Activated CD8-positive, alpha-beta memory T cell treated with anti-CD3 and anti-CD28 coated beads for 1 hour (primary cell): ENCODE measurements around the gene NFIB.

Source experiments
- DNase-seq, 2 donors: peaks; one replicate each; pipeline ENCODE4 v3.0.0-alpha.2; 2020; ENCODE audit warnings: low read depth in 1 of 2; ENCODE audit errors: extremely low read depth in 1 of 2

Gene NFIB

GRCh38 chr9:14158916-14159315 lies 155.0 kb downstream of the NFIB start:
- no peak for DNase-seq

GRCh38 chr9:14158136-14158813 lies 155.7 kb downstream of the NFIB start:
- no peak for DNase-seq

GRCh38 chr9:14157191-14157590 lies 156.8 kb downstream of the NFIB start:
- DNase-seq = no peak

- no peak for DNase-seq
These were observed 157.9 kb downstream of the NFIB start for GRCh38 chr9:14156046-14156445.

GRCh38 chr9:14155237-14155636 lies 158.7 kb downstream of the NFIB start:
- no peak for DNase-seq

GRCh38 chr9:14153310-14153720 lies 160.6 kb downstream of the NFIB start:
- no peak for DNase-seq

- no peak for DNase-seq
These were observed 162.5 kb downstream of the NFIB start for GRCh38 chr9:14151451-14151850.

GRCh38 chr9:14148501-14149103 lies 165.3 kb downstream of the NFIB start:
- no peak for DNase-seq

GRCh38 chr9:14147738-14148137 lies 166.2 kb downstream of the NFIB start:
- DNase-seq = no peak

GRCh38 chr9:14146201-14146874 lies 167.6 kb downstream of the NFIB start:
- DNase-seq = no peak

- no peak for DNase-seq
These were observed 169.7 kb downstream of the NFIB start for GRCh38 chr9:14144215-14144614.

GRCh38 chr9:14141699-14142098 lies 172.2 kb downstream of the NFIB start:
- DNase-seq = no peak

GRCh38 chr9:14140096-14140697 lies 173.7 kb downstream of the NFIB start:
- no peak for DNase-seq

GRCh38 chr9:14139287-14139686 lies 174.7 kb downstream of the NFIB start:
- DNase-seq = no peak

GRCh38 chr9:14136646-14137370 lies 177.1 kb downstream of the NFIB start:
- no peak for DNase-seq

GRCh38 chr9:14136047-14136635 lies 177.8 kb downstream of the NFIB start:
- DNase-seq = no peak

- DNase-seq = no peak
These were observed 178.5 kb downstream of the NFIB start for GRCh38 chr9:14135421-14135820.

- no peak for DNase-seq
These were observed 180.5 kb downstream of the NFIB start for GRCh38 chr9:14133394-14133793.

GRCh38 chr9:14132775-14133174 lies 181.2 kb downstream of the NFIB start:
- no peak for DNase-seq

GRCh38 chr9:14131356-14132088 lies 182.4 kb downstream of the NFIB start:
- no peak for DNase-seq
